GM10248 (cell line): ENCODE measurements around the gene KCNN4.
A peak's percentile ranks its signal among the peaks of the same experiment; 100 is the strongest.
"Not testable (repeated sequence)": the region's sequence is repeated elsewhere in the genome, so short reads cannot be mapped to it uniquely, and the experiment has no call there.

Source experiments
- CTCF ChIA-PET: fragments of 300-600 bp; sonication (Branson Sonifier 250); formaldehyde crosslinking; extraction: SDS; loops from one replicate; lab custom pipeline; 2021; ENCODE audit warnings: antibody characterized with exemption; lab: Yijun Ruan, JAX
- POLR2A ChIA-PET: fragments of 350-650 bp; sonication (Branson Sonifier 250); formaldehyde crosslinking; extraction: SDS; loops from one replicate; lab custom pipeline; 2020; ENCODE audit warnings: antibody characterized with exemption; lab: Yijun Ruan, JAX
- DNase-seq: peaks from one replicate; pipeline ENCODE4 v3.0.0; 2012; ENCODE audit errors: extremely low spot score
- TF ChIP-seq, protein P1 (sequence below): IDR thresholded peaks from 2 replicates; pipeline ENCODE4 v1.5.1; 2012; ENCODE audit warnings: mild to moderate bottlenecking, low read depth; ENCODE audit errors: extremely low read depth, missing control alignments, control extremely low read depth

KCNN4 gene

DNA sequence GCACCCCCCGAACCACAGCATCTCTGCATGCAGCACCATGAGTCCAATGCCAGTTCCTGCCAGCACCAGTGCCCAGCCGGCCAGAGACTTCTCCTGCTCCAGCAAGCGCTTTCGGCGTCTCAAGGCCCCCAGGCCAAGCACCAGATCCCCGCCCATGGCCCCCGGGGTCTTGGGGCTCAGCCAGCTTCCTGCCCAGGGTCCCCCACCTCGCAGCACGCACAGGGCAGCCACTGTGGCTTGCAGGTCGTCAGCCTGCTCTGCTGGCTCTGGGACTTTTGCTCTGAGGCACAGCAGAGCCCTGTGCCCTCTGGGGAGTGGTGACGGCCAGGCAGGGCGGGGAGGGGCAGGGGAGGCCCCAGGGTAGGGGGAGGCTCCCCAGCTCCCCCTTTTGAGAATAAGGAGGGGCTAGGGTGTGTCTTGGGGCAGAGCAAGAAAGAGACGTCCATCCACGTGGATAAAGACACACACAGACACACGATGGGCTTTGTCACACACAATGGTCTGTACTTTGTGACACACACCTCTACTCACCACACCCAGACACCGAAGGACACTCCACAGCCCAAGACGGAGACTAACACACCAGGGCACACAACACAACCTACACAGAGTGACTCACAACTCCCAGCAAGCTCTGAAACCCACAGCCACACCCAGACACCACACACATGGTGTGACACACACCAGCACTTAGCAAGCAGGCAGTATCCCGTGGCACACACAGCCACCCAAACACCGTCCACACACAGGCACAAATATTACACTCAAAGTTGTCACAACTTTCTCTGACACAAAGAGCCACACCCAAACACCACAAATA lies at the start of gene KCNN4:
Gene KCNN4 (minus strand): TSS at position 268 of the 820 bp plus-strand sequence. CDS start 112 bp downstream, at position 156.
- TF ChIP-seq, protein P1, sequence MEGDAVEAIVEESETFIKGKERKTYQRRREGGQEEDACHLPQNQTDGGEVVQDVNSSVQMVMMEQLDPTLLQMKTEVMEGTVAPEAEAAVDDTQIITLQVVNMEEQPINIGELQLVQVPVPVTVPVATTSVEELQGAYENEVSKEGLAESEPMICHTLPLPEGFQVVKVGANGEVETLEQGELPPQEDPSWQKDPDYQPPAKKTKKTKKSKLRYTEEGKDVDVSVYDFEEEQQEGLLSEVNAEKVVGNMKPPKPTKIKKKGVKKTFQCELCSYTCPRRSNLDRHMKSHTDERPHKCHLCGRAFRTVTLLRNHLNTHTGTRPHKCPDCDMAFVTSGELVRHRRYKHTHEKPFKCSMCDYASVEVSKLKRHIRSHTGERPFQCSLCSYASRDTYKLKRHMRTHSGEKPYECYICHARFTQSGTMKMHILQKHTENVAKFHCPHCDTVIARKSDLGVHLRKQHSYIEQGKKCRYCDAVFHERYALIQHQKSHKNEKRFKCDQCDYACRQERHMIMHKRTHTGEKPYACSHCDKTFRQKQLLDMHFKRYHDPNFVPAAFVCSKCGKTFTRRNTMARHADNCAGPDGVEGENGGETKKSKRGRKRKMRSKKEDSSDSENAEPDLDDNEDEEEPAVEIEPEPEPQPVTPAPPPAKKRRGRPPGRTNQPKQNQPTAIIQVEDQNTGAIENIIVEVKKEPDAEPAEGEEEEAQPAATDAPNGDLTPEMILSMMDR: no peak
- peak; percentile 86 for DNase-seq
- ChIA-PET POLR2A (interaction anchor here (0.7 kb wide), 1 partner anchor 32 kb away, joined by 6 read pairs; no protein-coding TSS in a partner anchor), CTCF (interaction anchor here (0.8 to 9.6 kb wide), 4 partner anchors 16 to 35 kb away, joined by 3 to 234 read pairs (median 28); partner anchors contain the start of gene SMG9)

GRCh38 chr19:43826787-43827754 lies 46.3 kb upstream of the KCNN4 start, which contains the start of gene ZNF283:
Gene ZNF283 (plus strand): TSS chr19:43827321. CDS start chr19:43833505, 6,184 bp downstream.
- TF ChIP-seq, protein P1: no peak
- ChIA-PET CTCF (interaction anchor here (1.2 kb wide), 1 partner anchor 18 kb away, joined by 5 read pairs; no protein-coding TSS in a partner anchor), POLR2A (interaction anchor here (0.6 to 0.8 kb wide), 2 partner anchors 243 to 294 kb away, joined by 4 to 9 read pairs; partner anchors contain the start of gene ZNF575)
- DNase-seq: peak; percentile 89

DNA sequence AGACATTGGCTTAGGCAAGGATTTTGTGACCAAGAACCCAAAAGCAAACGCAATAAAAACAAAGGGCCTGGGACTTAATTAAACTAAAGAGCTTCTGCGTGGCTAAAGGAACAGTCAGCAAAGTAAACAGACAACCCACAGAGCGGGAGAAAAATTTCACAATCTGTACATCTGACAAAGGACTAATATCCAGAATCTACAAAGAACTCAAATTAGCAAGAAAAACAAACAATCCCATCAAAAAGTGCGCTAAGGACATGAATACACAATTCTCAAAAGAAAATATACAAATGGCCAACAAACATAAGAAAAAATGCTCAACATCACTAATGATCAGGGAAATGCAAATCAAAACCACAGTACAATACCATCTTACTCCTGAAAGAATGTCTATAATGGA lies 43.8 kb upstream of the KCNN4 start:
- CTCF ChIA-PET, POLR2A ChIA-PET, DNase-seq: not testable (repeated sequence)

- CTCF ChIA-PET, POLR2A ChIA-PET, DNase-seq: not testable (repeated sequence)
These were observed 43.1 kb upstream of the KCNN4 start for GRCh38 chr19:43823856-43824255.

GRCh38 chr19:43820884-43821215 lies 40.1 kb upstream of the KCNN4 start:
- TF ChIP-seq, protein P1: no peak
- CTCF ChIA-PET: interaction anchor here (1.2 to 1.4 kb wide), 2 partner anchors 10 to 36 kb away, joined by 4 to 6 read pairs; no protein-coding TSS in a partner anchor
- no peak for DNase-seq
- POLR2A ChIA-PET: no interaction called here

DNA sequence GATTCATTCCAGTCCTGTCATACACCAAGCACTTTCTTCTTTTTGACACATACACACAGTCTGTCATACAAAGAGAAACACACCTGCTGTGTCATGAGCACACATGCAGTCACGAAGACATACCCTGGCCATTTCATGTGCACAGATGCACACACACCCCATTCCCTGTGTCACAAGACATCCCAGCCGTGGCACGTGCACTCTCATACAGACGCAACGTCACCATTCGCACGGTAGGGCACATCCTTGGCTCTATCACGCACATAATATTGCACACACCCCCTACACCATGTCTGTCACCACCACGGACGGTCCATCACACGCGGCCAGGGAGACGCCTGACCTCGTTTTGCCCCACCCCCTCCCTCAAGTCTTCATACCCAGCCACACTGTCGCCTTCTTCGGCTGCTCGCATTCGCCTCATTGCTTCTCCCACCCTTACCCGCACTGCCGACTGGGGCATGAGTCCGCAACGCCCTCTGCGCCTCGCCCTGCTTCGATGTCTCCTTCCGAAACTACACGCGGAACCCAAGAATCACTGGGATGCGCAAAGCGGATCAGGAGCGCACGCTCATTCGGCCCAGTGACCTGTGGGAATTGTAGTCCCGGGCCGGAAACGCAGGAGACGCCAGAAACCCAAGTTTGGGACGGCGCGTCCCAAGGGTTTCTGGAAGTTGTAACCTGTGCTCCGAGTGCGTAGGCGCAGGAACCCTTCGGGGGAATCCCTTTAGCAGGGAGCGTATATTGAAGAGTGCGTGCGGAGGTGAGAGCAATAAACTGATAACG lies 39.5 kb upstream of the KCNN4 start:
- TF ChIP-seq, protein P1: no peak
- CTCF ChIA-PET: interaction anchor here (1.2 to 2.7 kb wide), 2 partner anchors 10 to 11 kb away, joined by 6 to 12 read pairs; no protein-coding TSS in a partner anchor
- peak; percentile 38 for DNase-seq
- POLR2A ChIA-PET: no interaction called here
